Subcutaneous adipose tissue (tissue), 4 donors: ENCODE results near the gene IL19. TPM values are rescaled to one million over a fixed set of nuclear protein-coding genes. Genes with fewer than 3 reads are reported as not detected.

ENCODE experiments used
- CTCF ChIP-seq: fragments of 450-650 bp; IDR thresholded peaks from one replicate; pipeline ENCODE4 v1.5.1; 2016; ENCODE audit warnings: low read depth, mild to moderate bottlenecking, control low read depth, antibody characterized with exemption, moderate library complexity
- total RNA-seq, 4 donors: library from RNA; depleted of rRNA; stranded (reverse); fragments of >200 nt; gene quantifications; one replicate each; pipeline ENCODE4 v1.1.0, GENCODE V29; 2016

Gene IL19
- total RNA-seq, 4 donors from 2014 or later = not detected

DNA sequence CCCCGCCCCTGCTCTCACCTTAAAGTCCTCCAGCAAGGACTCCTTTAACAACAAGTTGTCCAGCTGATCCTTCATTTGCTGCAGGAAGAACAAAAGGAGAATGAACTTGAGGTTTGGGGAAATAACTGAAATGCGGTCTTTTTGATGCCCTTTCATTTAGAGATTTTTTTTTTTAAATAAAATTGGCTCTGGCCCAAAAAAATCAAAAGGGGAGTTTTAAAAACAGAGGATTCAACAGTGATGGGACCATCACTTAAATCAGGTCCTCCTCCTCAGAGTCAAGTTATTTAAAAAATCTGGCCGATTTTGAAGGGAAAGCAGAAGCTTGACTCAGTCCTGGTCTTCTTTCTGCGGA is 742 bp downstream of the IL19 start:
- TF ChIP-seq CTCF = no peak

DNA sequence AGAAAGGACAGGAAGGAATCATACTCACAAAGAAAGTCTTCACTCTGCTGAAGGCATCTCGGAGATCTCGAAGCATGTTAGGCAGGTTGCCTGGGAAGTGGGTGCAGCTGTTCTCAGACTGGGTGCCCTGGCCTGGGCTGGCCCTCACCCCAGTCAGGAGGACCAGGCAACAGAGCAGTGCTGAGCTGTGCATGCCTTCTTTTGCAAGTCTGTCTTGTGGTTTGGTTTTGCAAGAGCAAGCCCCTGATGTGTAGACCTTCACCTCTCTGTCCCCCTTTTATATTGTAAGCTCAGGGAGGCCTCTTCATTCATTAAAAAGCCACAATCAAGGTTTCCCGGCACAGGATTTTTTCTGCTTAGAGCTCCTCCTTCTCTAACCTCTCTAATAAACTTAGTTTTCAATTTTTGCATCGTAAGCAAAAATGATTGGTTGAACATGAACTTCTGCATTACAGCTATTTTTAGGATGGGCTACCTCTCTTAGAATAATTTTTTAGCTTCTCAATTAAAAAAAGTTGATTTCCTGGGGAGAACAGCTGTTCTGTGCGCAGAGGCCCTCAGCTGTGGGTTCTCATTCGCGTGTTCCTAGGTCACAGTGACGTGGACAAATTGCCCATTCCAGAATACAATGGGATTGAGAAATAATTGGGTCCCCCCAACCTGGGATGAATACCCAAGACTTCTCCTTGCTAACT is 1.8 kb downstream of the IL19 start, which contains the start of gene IL10:
IL10 (minus strand) TSS at position 252 of the 695 bp plus-strand sequence; CDS start at position 193, 59 bp downstream.
- TF ChIP-seq CTCF = no peak

GRCh38 chr1:206774093-206774492 is 3.5 kb downstream of the IL19 start:
- TF ChIP-seq CTCF = no peak

- no peak for TF ChIP-seq CTCF
Observed at GRCh38 chr1:206776229-206776628, 5.7 kb downstream of the IL19 start.

- no peak for TF ChIP-seq CTCF
Observed at GRCh38 chr1:206778031-206778430, 7.5 kb downstream of the IL19 start.

GRCh38 chr1:206779638-206780037 is 9.1 kb downstream of the IL19 start:
- no peak for TF ChIP-seq CTCF

DNA sequence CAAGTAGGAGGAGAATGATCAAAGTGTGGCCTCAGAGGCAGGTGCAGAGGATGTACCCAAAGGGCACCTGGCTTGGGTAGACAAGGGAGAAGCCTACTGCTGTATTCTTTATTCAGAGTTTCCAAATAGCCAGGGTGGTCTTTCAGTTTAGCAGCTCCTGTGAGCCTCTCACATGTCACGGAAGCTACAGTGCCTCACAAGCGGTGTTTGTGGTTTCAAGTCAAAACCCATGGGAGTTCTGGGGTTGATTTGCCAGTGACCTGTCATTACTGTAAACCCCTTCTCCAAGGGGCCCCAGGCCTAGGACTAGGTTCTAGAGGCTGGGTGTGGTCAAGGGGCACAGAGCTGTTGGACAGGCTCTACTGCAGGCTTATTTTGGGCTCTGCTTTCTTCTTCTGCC is 11.9 kb downstream of the IL19 start:
- TF ChIP-seq CTCF = no peak
